Neural progenitor cell (in vitro differentiated cells): ENCODE measurements around the gene PDGFD. TPM values are rescaled to one million over a fixed set of nuclear protein-coding genes. Genes with fewer than 3 reads are reported as not detected.

Experiments
- DNase-seq: peaks from one replicate; pipeline ENCODE4 v3.0.0-alpha.2; 2016; ENCODE audit warnings: low spot score
- H2AFZ ChIP-seq: fragments of 200-600 bp; sonication (generic); replicated peaks from 2 replicates; pipeline ENCODE4 v1.6.1; 2016; ENCODE audit warnings: antibody characterized with exemption
- H3F3A ChIP-seq: fragments of 200-600 bp; sonication (generic); 2 replicates; pipeline ENCODE4 v1.6.1; 2016; ENCODE audit warnings: antibody characterized with exemption, low read depth
- H3K27ac ChIP-seq: fragments of 200-600 bp; sonication (generic); 2 replicates; pipeline ENCODE4 v1.5.1; 2016; ENCODE audit warnings: mild to moderate bottlenecking
- H3K27me3 ChIP-seq: fragments of 200-600 bp; sonication (generic); 2 replicates; pipeline ENCODE4 v1.6.1; 2016; ENCODE audit warnings: mild to moderate bottlenecking, moderate library complexity
- H3K36me3 ChIP-seq: fragments of 200-600 bp; sonication (generic); 2 replicates; pipeline ENCODE4 v1.5.1; 2016
- H3K4me1 ChIP-seq: fragments of 200-600 bp; sonication (generic); 2 replicates; pipeline ENCODE4 v1.6.1; 2016; ENCODE audit warnings: mixed run types
- H3K4me2 ChIP-seq: fragments of 200-600 bp; sonication (generic); 2 replicates; pipeline ENCODE4 v1.6.1; 2016
- H3K4me3 ChIP-seq: fragments of 200-600 bp; sonication (generic); 2 replicates; pipeline ENCODE4 v1.5.1; 2016
- H3K79me2 ChIP-seq: fragments of 200-600 bp; sonication (generic); 2 replicates; pipeline ENCODE4 v1.6.1; 2016; ENCODE audit warnings: low read depth
- H3K9ac ChIP-seq: fragments of 200-600 bp; sonication (generic); 2 replicates; pipeline ENCODE4 v1.6.1; 2016
- H3K9me3 ChIP-seq: fragments of 200-600 bp; sonication (generic); 2 replicates; pipeline ENCODE4 v1.5.1; 2016; ENCODE audit warnings: low read depth
- H4K20me1 ChIP-seq: fragments of 200-600 bp; sonication (generic); 2 replicates; pipeline ENCODE4 v1.6.1; 2016; ENCODE audit warnings: low read depth
- H3K27ac Mint-ChIP-seq: 3 replicates; pipeline ENCODE4 v1.8.0; 2021; ENCODE audit warnings: mixed read lengths
- H3K27me3 Mint-ChIP-seq: 2 replicates; pipeline ENCODE4 v1.8.0; 2022; ENCODE audit warnings: low read depth, mild to moderate bottlenecking, inconsistent platforms, moderate library complexity, mixed read lengths; ENCODE audit not compliant: insufficient read depth
- H3K36me3 Mint-ChIP-seq: 3 replicates; pipeline ENCODE4 v1.8.0; 2021; ENCODE audit warnings: mixed read lengths
- H3K4me1 Mint-ChIP-seq: 3 replicates; pipeline ENCODE4 v1.8.0; 2021; ENCODE audit warnings: mixed read lengths
- H3K4me3 Mint-ChIP-seq: 3 replicates; pipeline ENCODE4 v1.8.0; 2021; ENCODE audit warnings: mild to moderate bottlenecking, moderate library complexity, mixed read lengths
- H3K9me3 Mint-ChIP-seq: 3 replicates; pipeline ENCODE4 v1.8.0; 2020; ENCODE audit warnings: mixed read lengths
- CTCF ChIP-seq: fragments of 200-600 bp; sonication (generic); IDR thresholded peaks from 2 replicates; pipeline ENCODE4 v1.5.1; 2017; ENCODE audit warnings: antibody characterized with exemption, mild to moderate bottlenecking
- EZH2 ChIP-seq: fragments of 200-600 bp; sonication (generic); IDR thresholded peaks from 2 replicates; pipeline ENCODE4 v1.6.1; 2017; ENCODE audit warnings: antibody characterized with exemption, mild to moderate bottlenecking, moderate library complexity
- EZH2phosphoT487 ChIP-seq: fragments of 200-600 bp; sonication (generic); IDR thresholded peaks from 2 replicates; pipeline ENCODE4 v1.6.1; 2017; ENCODE audit warnings: antibody characterized with exemption
- total RNA-seq: library from RNA; depleted of rRNA; stranded (reverse); fragments of >200 nt; gene quantifications from 2 replicates; pipeline ENCODE4 v1.2.3, GENCODE V29; 2015; ENCODE audit warnings: low replicate concordance

The PDGFD gene
- total RNA-seq, 1 donor from 2014 or later = 3.7 TPM

GRCh38 chr11:103968685-103969084 is 195.3 kb downstream of the PDGFD start:
- DNase-seq = no peak
- no peak overlapping the region for H3K4me3 Mint-ChIP-seq
- no peak overlapping the region for H3K27ac Mint-ChIP-seq
- no peaks in the 10 kb centered on the region for H3K4me1 ChIP-seq
- no peak overlapping the region for H3K9ac ChIP-seq
- TF ChIP-seq EZH2phosphoT487 (no peak), EZH2 (no peak), CTCF (no peak)
- H3K27me3 Mint-ChIP-seq = no peaks in the 10 kb centered on the region
- H3K4me2 ChIP-seq = no peak overlapping the region
- no peaks in the 10 kb centered on the region for H3K79me2 ChIP-seq
- no peaks in the 10 kb centered on the region for H3K36me3 Mint-ChIP-seq
- no peaks in the 10 kb centered on the region for H4K20me1 ChIP-seq
- H3K36me3 ChIP-seq = no peaks in the 10 kb centered on the region
- no peak overlapping the region for H2AFZ ChIP-seq
- H3K27me3 ChIP-seq = no peaks in the 10 kb centered on the region
- H3F3A ChIP-seq = no peaks in the 10 kb centered on the region
- H3K27ac ChIP-seq = no peak overlapping the region
- H3K9me3 ChIP-seq = no peaks in the 10 kb centered on the region
- peaks cover 3% of the 10 kb centered on the region for H3K4me1 Mint-ChIP-seq
- H3K9me3 Mint-ChIP-seq = no peaks in the 10 kb centered on the region
- no peak overlapping the region for H3K4me3 ChIP-seq

- H3K4me3 ChIP-seq = no peak overlapping the region
- Mint-ChIP-seq H3K9me3 (no peaks in the 10 kb centered on the region), H3K4me1 (peaks cover 7% of the 10 kb centered on the region), H3K27ac (no peak overlapping the region), H3K4me3 (no peak overlapping the region), H3K27me3 (no peaks in the 10 kb centered on the region), H3K36me3 (no peaks in the 10 kb centered on the region)
- no peaks in the 10 kb centered on the region for H4K20me1 ChIP-seq
- no peak for DNase-seq
- no peak overlapping the region for H3K9ac ChIP-seq
- H2AFZ ChIP-seq = no peak overlapping the region
- no peaks in the 10 kb centered on the region for H3F3A ChIP-seq
- H3K79me2 ChIP-seq = no peaks in the 10 kb centered on the region
- TF ChIP-seq EZH2phosphoT487 = no peak
- no peak overlapping the region for H3K27ac ChIP-seq
- H3K27me3 ChIP-seq = no peaks in the 10 kb centered on the region
- H3K4me2 ChIP-seq = no peak overlapping the region
- H3K36me3 ChIP-seq = no peaks in the 10 kb centered on the region
- no peaks in the 10 kb centered on the region for H3K4me1 ChIP-seq
- H3K9me3 ChIP-seq = no peaks in the 10 kb centered on the region
Measured at GRCh38 chr11:103967985-103968384, 196.0 kb downstream of the PDGFD start.

- Histone ChIP-seq H3F3A (no peaks in the 10 kb centered on the region), H3K9ac (no peak overlapping the region), H2AFZ (no peak overlapping the region), H3K27me3 (no peaks in the 10 kb centered on the region), H4K20me1 (no peaks in the 10 kb centered on the region), H3K4me2 (no peak overlapping the region), H3K36me3 (no peaks in the 10 kb centered on the region), H3K79me2 (no peaks in the 10 kb centered on the region), H3K4me3 (no peak overlapping the region), H3K27ac (no peak overlapping the region), H3K4me1 (peaks cover 9% of the 10 kb centered on the region), H3K9me3 (no peaks in the 10 kb centered on the region)
- Mint-ChIP-seq H3K27ac (no peak overlapping the region), H3K36me3 (no peaks in the 10 kb centered on the region), H3K9me3 (peaks cover 8% of the 10 kb centered on the region), H3K4me3 (no peak overlapping the region), H3K27me3 (peaks cover 2% of the 10 kb centered on the region), H3K4me1 (peaks cover 26% of the 10 kb centered on the region)
- no peak for DNase-seq
- TF ChIP-seq CTCF (peak; percentile 13), EZH2 (no peak)
Measured at GRCh38 chr11:103964390-103964789, 199.6 kb downstream of the PDGFD start.

GRCh38 chr11:103963648-103964047 is 200.3 kb downstream of the PDGFD start:
- Mint-ChIP-seq H3K27ac (no peak overlapping the region), H3K36me3 (no peaks in the 10 kb centered on the region), H3K4me1 (peaks cover 26% of the 10 kb centered on the region), H3K9me3 (peaks cover 8% of the 10 kb centered on the region), H3K4me3 (no peak overlapping the region), H3K27me3 (peaks cover 2% of the 10 kb centered on the region)
- H3K27me3 ChIP-seq = no peaks in the 10 kb centered on the region
- no peaks in the 10 kb centered on the region for H4K20me1 ChIP-seq
- H3K79me2 ChIP-seq = no peaks in the 10 kb centered on the region
- no peak overlapping the region for H3K4me2 ChIP-seq
- H3K36me3 ChIP-seq = no peaks in the 10 kb centered on the region
- no peak overlapping the region for H3K4me3 ChIP-seq
- no peak overlapping the region for H3K9ac ChIP-seq
- H3F3A ChIP-seq = no peaks in the 10 kb centered on the region
- no peak overlapping the region for H3K27ac ChIP-seq
- TF ChIP-seq CTCF = no peak
- TF ChIP-seq EZH2 = no peak
- no peak for TF ChIP-seq EZH2phosphoT487
- peaks cover 9% of the 10 kb centered on the region for H3K4me1 ChIP-seq
- H2AFZ ChIP-seq = no peak overlapping the region
- DNase-seq = no peak
- no peaks in the 10 kb centered on the region for H3K9me3 ChIP-seq
